ENCODE measurements around the gene ERH. TPM values are rescaled to one million over a fixed set of nuclear protein-coding genes. Genes with fewer than 3 reads are reported as not detected.

Gene ERH
- total and polyA plus RNA-seq, 10 of the 15 experiments (the other 5 are each of a cell fraction or from before 2014, with no cell fraction given), result 255 to 852 (median 382) TPM

DNA sequence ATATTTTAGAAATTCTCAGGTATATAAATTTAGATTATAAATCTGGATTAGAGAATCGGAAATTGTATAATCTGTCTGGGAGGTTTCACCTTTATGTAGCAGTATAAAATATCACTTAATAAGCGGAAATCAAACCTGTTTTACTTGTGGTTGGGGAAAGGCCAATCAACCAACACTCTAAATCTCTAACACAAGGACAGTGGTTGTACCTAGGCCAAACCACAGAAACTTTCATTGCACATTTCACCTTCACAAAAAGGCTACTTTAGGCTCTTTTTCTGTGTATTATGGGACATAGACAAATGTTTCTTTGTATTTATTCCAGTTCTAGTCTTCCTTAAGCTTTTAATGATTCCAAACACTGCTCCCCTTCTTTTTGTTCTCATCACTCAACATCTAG is 19.8 kb downstream of the ERH start:
- Histone ChIP-seq H3K27me3 (replicated peaks in 1 of 2; ENCODE audit: control insufficient read depth in 2 of 2, insufficient read depth in 2 of 2, low read length in 1 of 2) (no peaks in the 10 kb centered on the region), H3K4me3 (no peak overlapping the region), H2AFZ (ENCODE audit: control insufficient read depth, low read depth, low read length) (no peak overlapping the region), H3K9me3 (replicated peaks; ENCODE audit: control insufficient read depth, insufficient read depth, low read length) (no peaks in the 10 kb centered on the region), H3K27ac (ENCODE audit: control insufficient read depth, insufficient read depth) (no peak overlapping the region), H3K36me3 (ENCODE audit: control insufficient read depth in 2 of 2, insufficient read depth in 2 of 2, low read length in 1 of 2) (peaks cover 1 to 35% of the 10 kb centered on the region in 2 experiments), H3K4me2 (ENCODE audit: control insufficient read depth, insufficient read depth) (no peak overlapping the region), H3K9ac (ENCODE audit: control insufficient read depth, insufficient read depth, low read length) (no peak overlapping the region), H3K4me1 (ENCODE audit: control insufficient read depth, insufficient read depth, low read length) (no peaks in the 10 kb centered on the region), H4K20me1 (ENCODE audit: control insufficient read depth, insufficient read depth) (no peaks in the 10 kb centered on the region), H3K79me2 (ENCODE audit: control insufficient read depth, insufficient read depth, low read length) (peaks cover 11% of the 10 kb centered on the region)
- ChIA-PET POLR2A (interaction anchor here (2.8 kb wide), 1 partner anchor 9 kb away, joined by 8 read pairs; no protein-coding TSS in a partner anchor), CTCF (interaction anchor here (1.3 kb wide), 1 partner anchor 12 kb away, joined by 4 read pairs; no protein-coding TSS in a partner anchor), RAD21 (ENCODE audit: unreplicated experiment) (interaction anchor here (0.7 to 1.6 kb wide), 4 partner anchors 12 to 64 kb away, joined by 3 to 8 read pairs (median 3); no protein-coding TSS in a partner anchor), SMC1A (ENCODE audit: uncharacterized antibody, unreplicated experiment) (interaction anchor here (0.9 to 1.7 kb wide), 5 partner anchors 9 to 81 kb away, joined by 3 to 5 read pairs (median 3); no protein-coding TSS in a partner anchor)
- BruUV-seq (replicated peaks), result no TSS peak
- intact Hi-C loops (cut with micrococcal nuclease; ENCODE audit: unreplicated experiment) (no loop called here), in situ Hi-C loops (cut with MboI) (no loop called here)
- WGBS (ENCODE audit: insufficient coverage, insufficient replicate concordance, low lambda C conversion rate, missing lambda C conversion rate), result 89% methylated on average over 2 of the region's 2 CpGs
- no peak for DNase-seq (ENCODE audit: low read depth, low spot score)
- FAIRE-seq, result no peak
- peak; percentile 41; the same call in 1 of the 2 replicates for TF ChIP-seq POLR2AphosphoS5 (IDR thresholded peaks at IDR 0.05; ENCODE audit: low read length)
- TF ChIP-seq, protein P1, sequence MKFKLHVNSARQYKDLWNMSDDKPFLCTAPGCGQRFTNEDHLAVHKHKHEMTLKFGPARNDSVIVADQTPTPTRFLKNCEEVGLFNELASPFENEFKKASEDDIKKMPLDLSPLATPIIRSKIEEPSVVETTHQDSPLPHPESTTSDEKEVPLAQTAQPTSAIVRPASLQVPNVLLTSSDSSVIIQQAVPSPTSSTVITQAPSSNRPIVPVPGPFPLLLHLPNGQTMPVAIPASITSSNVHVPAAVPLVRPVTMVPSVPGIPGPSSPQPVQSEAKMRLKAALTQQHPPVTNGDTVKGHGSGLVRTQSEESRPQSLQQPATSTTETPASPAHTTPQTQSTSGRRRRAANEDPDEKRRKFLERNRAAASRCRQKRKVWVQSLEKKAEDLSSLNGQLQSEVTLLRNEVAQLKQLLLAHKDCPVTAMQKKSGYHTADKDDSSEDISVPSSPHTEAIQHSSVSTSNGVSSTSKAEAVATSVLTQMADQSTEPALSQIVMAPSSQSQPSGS (IDR thresholded peaks at IDR 0.05; ENCODE audit: low read length), result no peak
- TF ChIP-seq RUNX3 (IDR thresholded peaks at IDR 0.05; ENCODE audit: low read length), result peak; percentile 46
- ATAC-seq, result peak; percentile 18; the same call in 1 of the 3 replicates

DNA sequence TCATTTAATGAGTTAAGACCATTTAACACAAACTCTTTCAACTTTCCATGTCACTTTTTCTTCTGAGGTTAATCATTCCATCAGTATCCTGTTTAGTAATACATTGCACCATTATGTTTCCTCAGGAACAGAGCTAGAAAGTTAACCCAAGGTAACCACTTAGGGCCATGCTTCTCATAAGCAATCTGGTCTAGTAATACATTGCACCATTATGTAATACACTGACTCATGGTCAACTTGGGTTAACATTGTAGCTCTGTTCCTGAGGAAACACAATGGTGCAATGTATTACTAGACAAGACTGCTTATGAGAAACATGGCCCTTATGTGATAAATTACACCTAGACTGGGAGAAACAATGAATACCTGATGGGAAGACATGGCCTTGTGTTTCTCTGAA is 21.7 kb downstream of the ERH start:
- FAIRE-seq, result no peak
- Histone ChIP-seq H3K9me3 (replicated peaks; ENCODE audit: control insufficient read depth, insufficient read depth, low read length) (no peaks in the 10 kb centered on the region), H3K27ac (ENCODE audit: control insufficient read depth, insufficient read depth) (no peak overlapping the region), H3K36me3 (ENCODE audit: control insufficient read depth in 2 of 2, insufficient read depth in 2 of 2, low read length in 1 of 2) (peaks cover 5 to 26% of the 10 kb centered on the region in 2 experiments; a peak in 3 of 4 replicates), H4K20me1 (ENCODE audit: control insufficient read depth, insufficient read depth) (no peaks in the 10 kb centered on the region), H3K4me2 (ENCODE audit: control insufficient read depth, insufficient read depth) (no peak overlapping the region), H3K4me1 (ENCODE audit: control insufficient read depth, insufficient read depth, low read length) (no peaks in the 10 kb centered on the region), H3K27me3 (replicated peaks in 1 of 2; ENCODE audit: control insufficient read depth in 2 of 2, insufficient read depth in 2 of 2, low read length in 1 of 2) (no peaks in the 10 kb centered on the region), H3K79me2 (ENCODE audit: control insufficient read depth, insufficient read depth, low read length) (peaks cover 4% of the 10 kb centered on the region), H3K4me3 (no peak overlapping the region), H2AFZ (ENCODE audit: control insufficient read depth, low read depth, low read length) (no peak overlapping the region), H3K9ac (ENCODE audit: control insufficient read depth, insufficient read depth, low read length) (no peak overlapping the region)
- BruUV-seq (replicated peaks), result no TSS peak
- no peak for ATAC-seq
- CTCF ChIA-PET, result interaction anchor here (0.6 to 2.0 kb wide), 4 partner anchors 9 to 29 kb away, joined by 3 to 4 read pairs (median 3); no protein-coding TSS in a partner anchor
- no peak for TF ChIP-seq RB1 (IDR thresholded peaks at IDR 0.05; ENCODE audit: borderline replicate concordance)
- no peak for TF ChIP-seq GABPA (IDR thresholded peaks at IDR 0.05; ENCODE audit: low read depth)
- no peak for TF ChIP-seq SUZ12 (IDR thresholded peaks at IDR 0.05; ENCODE audit: unreplicated experiment)
- no peak for TF ChIP-seq ZNF622 (IDR thresholded peaks at IDR 0.05)
- TF ChIP-seq PAX5 (IDR thresholded peaks at IDR 0.05; ENCODE audit: borderline replicate concordance, low read depth, low read length), result no peak
- RAD21 ChIA-PET (ENCODE audit: unreplicated experiment), result interaction anchor here (1.4 kb wide), 1 partner anchor 15 kb away, joined by 4 read pairs; no protein-coding TSS in a partner anchor
- in situ Hi-C loops (cut with MboI) (no loop called here), intact Hi-C loops (cut with micrococcal nuclease; ENCODE audit: unreplicated experiment) (no loop called here)
- SMC1A ChIA-PET (ENCODE audit: uncharacterized antibody, unreplicated experiment), result interaction anchor here (0.9 to 1.9 kb wide), 8 partner anchors 8 to 88 kb away, joined by 3 to 7 read pairs (median 4); no protein-coding TSS in a partner anchor
- POLR2A ChIA-PET, result interaction anchor here (0.9 to 2.2 kb wide), 4 partner anchors 9 to 25 kb away, joined by 3 to 8 read pairs (median 4); no protein-coding TSS in a partner anchor
- DNase-seq (ENCODE audit: low read depth, low spot score), result no peak
